A549 (cell line): ENCODE measurements around the gene FER. TPM values are rescaled to one million over a fixed set of nuclear protein-coding genes. Genes with fewer than 3 reads are reported as not detected.

ENCODE experiments used
- ATAC-seq, 2 experiments: fragments of 200-7000 bp in 1 of 2; fragments of >200 bp in 1 of 2; cut with Nextera tagmentation in 1 of 2; cut with Tn5 transposase in 1 of 2; 3 replicates each; pipeline versions ENCODE4 v1.8.0 to v1.9.1; 2018 to 2020; ENCODE audit warnings: mild to moderate bottlenecking in 1 of 2, moderate library complexity in 1 of 2
- CTCF ChIA-PET: fragments of 300-600 bp; sonication (Branson Sonifier 250); formaldehyde crosslinking; extraction: SDS; loops from one replicate; lab custom pipeline; 2021; ENCODE audit warnings: antibody characterized with exemption, inconsistent platforms; lab: Yijun Ruan, JAX
- POLR2A ChIA-PET: fragments of 350-600 bp; formaldehyde crosslinking; extraction: SDS; loops from one replicate; lab custom pipeline; 2021; ENCODE audit warnings: antibody characterized with exemption, inconsistent platforms; lab: Yijun Ruan, JAX
- DNase-seq, 2 experiments: peaks; one replicate each; pipeline versions ENCODE4 v3.0.0 to v3.0.0-alpha.2; 2011 to 2016; ENCODE audit warnings: low read depth in 1 of 2, low spot score in 1 of 2
- FAIRE-seq: peaks from 2 replicates; lab custom pipeline; 2011; peaks lifted over from hg19 to GRCh38; lab: Jason Lieb, UNC
- H3K27ac ChIP-seq, 2 experiments: fragments of >200 bp; sonication (Bioruptor Twin); formaldehyde crosslinking; 3 replicates each; pipeline ENCODE4 v1.5.1; 2016 to 2017
- H3K4me1 ChIP-seq: fragments of >200 bp; sonication (Bioruptor Twin); formaldehyde crosslinking; 3 replicates; pipeline ENCODE4 v1.6.1; 2016
- H3K4me2 ChIP-seq: fragments of >200 bp; sonication (Bioruptor Twin); formaldehyde crosslinking; 3 replicates; pipeline ENCODE4 v1.6.1; 2016
- H3K4me3 ChIP-seq: fragments of >200 bp; sonication (Bioruptor Twin); formaldehyde crosslinking; 3 replicates; pipeline ENCODE4 v1.5.1; 2016
- H3K9me3 ChIP-seq: fragments of >200 bp; sonication (Bioruptor Twin); formaldehyde crosslinking; 3 replicates; pipeline ENCODE4 v1.6.1; 2016
- FOSB ChIP-seq: fragments of 250-450 bp; sonication (Bioruptor Pico); IDR thresholded peaks from 2 replicates; pipeline ENCODE4 v1.5.0; 2020; ENCODE audit warnings: mild to moderate bottlenecking, moderate library complexity
- FOSL2 ChIP-seq, 2 experiments: fragments of 450-650 bp in 1 of 2; fragments of >200 bp in 1 of 2; sonication (Bioruptor Twin) in 1 of 2; formaldehyde crosslinking; IDR thresholded peaks; 2 replicates each; pipeline versions ENCODE4 v1.5.0 to v1.6.1; 2016 to 2020; ENCODE audit warnings: mild to moderate bottlenecking in 1 of 2, moderate library complexity in 1 of 2
- GATA3 ChIP-seq: IDR thresholded peaks from 2 replicates; pipeline ENCODE4 v1.6.1; 2012; ENCODE audit warnings: borderline replicate concordance
- HEYL ChIP-seq: fragments of 250-450 bp; sonication (Bioruptor Pico); IDR thresholded peaks from 2 replicates; pipeline ENCODE4 v1.8.0; 2021; ENCODE audit warnings: mild to moderate bottlenecking, moderate library complexity
- HOXB13 ChIP-seq: fragments of 250-450 bp; sonication (Bioruptor Pico); IDR thresholded peaks from 2 replicates; pipeline ENCODE4 v1.5.0; 2020; ENCODE audit warnings: low read depth, mild to moderate bottlenecking, moderate library complexity
- JUNB ChIP-seq: fragments of >200 bp; sonication (Bioruptor Twin); formaldehyde crosslinking; IDR thresholded peaks from 2 replicates; pipeline ENCODE4 v1.6.1; 2016
- MYC ChIP-seq: IDR thresholded peaks from 2 replicates; pipeline ENCODE4 v1.6.1; 2012; ENCODE audit warnings: mild to moderate bottlenecking, inconsistent platforms, low read length, improper control_type of control experiment, borderline replicate concordance
- NFE2L2 ChIP-seq: fragments of 150-350 bp; conservative IDR thresholded peaks from 2 replicates; pipeline ENCODE4 v1.6.1; 2014; ENCODE audit warnings: low read length
- RARB ChIP-seq: fragments of 250-450 bp; sonication (Bioruptor Pico); IDR thresholded peaks from 2 replicates; pipeline ENCODE4 v1.8.0; 2021; ENCODE audit warnings: mild to moderate bottlenecking, moderate library complexity
- RCOR1 ChIP-seq: fragments of 150-350 bp; IDR thresholded peaks from 2 replicates; pipeline ENCODE4 v1.6.1; 2014; ENCODE audit warnings: antibody characterized with exemption, low read length, low read depth
- RNF2 ChIP-seq: fragments of 200-600 bp; sonication (generic); IDR thresholded peaks from 2 replicates; pipeline ENCODE4 v1.6.1; 2016; ENCODE audit warnings: low read depth, mild to moderate bottlenecking, antibody characterized with exemption, moderate library complexity, borderline replicate concordance
- WGBS: methylation state at CpG from one replicate; pipeline ENCODE4 v1.1.6; 2017; ENCODE audit errors: missing lambda C conversion rate; 5-methylcytosine and 5-hydroxymethylcytosine counted together
- polyA plus RNA-seq, 4 experiments: library from polyadenylated mRNA; depleted of rRNA in 3 of 4; stranded (reverse); fragments of >200 nt; fragmentation: RNase III in 1 of 4; extraction: RNeasy Plus Mini Kit Qiagen cat#74134 plus additional on column Dnase treatment in 1 of 4; gene quantifications; 2 replicates in 3 of 4; 3 replicates in 1 of 4; pipeline ENCODE4 v1.2.3, GENCODE V29; 2011 to 2017
- TF ChIP-seq, protein P1 (sequence below): fragments of 250-450 bp; sonication (Bioruptor Pico); IDR thresholded peaks from 2 replicates; pipeline ENCODE4 v1.5.0; 2020; ENCODE audit warnings: low read depth, mild to moderate bottlenecking, moderate library complexity
- TF ChIP-seq, protein P2 (sequence below): fragments of >200 bp; sonication (Bioruptor Twin); formaldehyde crosslinking; IDR thresholded peaks from 3 replicates; pipeline ENCODE4 v1.5.1; 2016
- TF ChIP-seq, protein P3 (sequence below): IDR thresholded peaks from 2 replicates; pipeline ENCODE4 v1.6.1; 2012; ENCODE audit warnings: low read depth, borderline replicate concordance
- TF ChIP-seq, protein P4 (sequence below): IDR thresholded peaks from 2 replicates; pipeline ENCODE4 v1.6.1; 2012
- TF ChIP-seq, protein P5 (sequence below): fragments of >200 bp; sonication (Bioruptor Twin); formaldehyde crosslinking; IDR thresholded peaks from 2 replicates; pipeline ENCODE4 v1.6.1; 2016

Gene FER
- polyA plus RNA-seq, 2 of the 4 experiments (the other 2 are of a cell fraction): 3.6 to 12.3 TPM

DNA sequence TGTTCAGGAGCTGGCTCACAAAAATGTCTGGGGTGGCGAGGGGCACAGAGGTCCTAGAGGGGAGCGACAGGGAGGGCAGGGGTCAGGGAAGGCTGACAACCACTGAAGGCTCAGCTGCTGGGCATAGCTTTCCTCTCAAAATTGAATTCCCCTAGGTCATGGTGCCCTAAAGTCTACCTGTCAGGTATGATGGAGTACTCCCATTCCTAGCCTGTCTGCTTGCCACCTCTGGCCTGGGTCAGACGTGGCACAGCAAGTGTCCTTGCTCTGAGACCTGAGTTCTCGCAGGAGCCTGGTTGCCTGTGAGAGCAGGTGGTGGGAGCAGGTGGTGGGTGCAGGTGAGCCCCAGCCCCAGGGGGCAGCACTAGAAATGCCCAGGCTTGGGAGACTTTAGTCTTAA lies 486.7 kb downstream of the FER start:
- POLR2A ChIA-PET: no interaction called here
- TF ChIP-seq, protein P1, sequence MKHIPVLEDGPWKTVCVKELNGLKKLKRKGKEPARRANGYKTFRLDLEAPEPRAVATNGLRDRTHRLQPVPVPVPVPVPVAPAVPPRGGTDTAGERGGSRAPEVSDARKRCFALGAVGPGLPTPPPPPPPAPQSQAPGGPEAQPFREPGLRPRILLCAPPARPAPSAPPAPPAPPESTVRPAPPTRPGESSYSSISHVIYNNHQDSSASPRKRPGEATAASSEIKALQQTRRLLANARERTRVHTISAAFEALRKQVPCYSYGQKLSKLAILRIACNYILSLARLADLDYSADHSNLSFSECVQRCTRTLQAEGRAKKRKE (CRISPR knock-in tag): no peak
- TF ChIP-seq RARB (CRISPR knock-in tag) (no peak), HEYL (CRISPR knock-in tag) (no peak), NFE2L2 (no peak), JUNB (no peak), GATA3 (no peak), HOXB13 (CRISPR knock-in tag) (no peak), FOSB (no peak), MYC (no peak), RNF2 (no peak), FOSL2 (IDR thresholded peaks at IDR 0.05) (no peak), FOSL2 (CRISPR knock-in tag; IDR thresholded peaks at IDR 0.05) (no peak)
- TF ChIP-seq, protein P2, sequence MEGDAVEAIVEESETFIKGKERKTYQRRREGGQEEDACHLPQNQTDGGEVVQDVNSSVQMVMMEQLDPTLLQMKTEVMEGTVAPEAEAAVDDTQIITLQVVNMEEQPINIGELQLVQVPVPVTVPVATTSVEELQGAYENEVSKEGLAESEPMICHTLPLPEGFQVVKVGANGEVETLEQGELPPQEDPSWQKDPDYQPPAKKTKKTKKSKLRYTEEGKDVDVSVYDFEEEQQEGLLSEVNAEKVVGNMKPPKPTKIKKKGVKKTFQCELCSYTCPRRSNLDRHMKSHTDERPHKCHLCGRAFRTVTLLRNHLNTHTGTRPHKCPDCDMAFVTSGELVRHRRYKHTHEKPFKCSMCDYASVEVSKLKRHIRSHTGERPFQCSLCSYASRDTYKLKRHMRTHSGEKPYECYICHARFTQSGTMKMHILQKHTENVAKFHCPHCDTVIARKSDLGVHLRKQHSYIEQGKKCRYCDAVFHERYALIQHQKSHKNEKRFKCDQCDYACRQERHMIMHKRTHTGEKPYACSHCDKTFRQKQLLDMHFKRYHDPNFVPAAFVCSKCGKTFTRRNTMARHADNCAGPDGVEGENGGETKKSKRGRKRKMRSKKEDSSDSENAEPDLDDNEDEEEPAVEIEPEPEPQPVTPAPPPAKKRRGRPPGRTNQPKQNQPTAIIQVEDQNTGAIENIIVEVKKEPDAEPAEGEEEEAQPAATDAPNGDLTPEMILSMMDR: no peak
- TF ChIP-seq, protein P3, sequence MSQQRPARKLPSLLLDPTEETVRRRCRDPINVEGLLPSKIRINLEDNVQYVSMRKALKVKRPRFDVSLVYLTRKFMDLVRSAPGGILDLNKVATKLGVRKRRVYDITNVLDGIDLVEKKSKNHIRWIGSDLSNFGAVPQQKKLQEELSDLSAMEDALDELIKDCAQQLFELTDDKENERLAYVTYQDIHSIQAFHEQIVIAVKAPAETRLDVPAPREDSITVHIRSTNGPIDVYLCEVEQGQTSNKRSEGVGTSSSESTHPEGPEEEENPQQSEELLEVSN: no peak
- TF ChIP-seq, protein P4, sequence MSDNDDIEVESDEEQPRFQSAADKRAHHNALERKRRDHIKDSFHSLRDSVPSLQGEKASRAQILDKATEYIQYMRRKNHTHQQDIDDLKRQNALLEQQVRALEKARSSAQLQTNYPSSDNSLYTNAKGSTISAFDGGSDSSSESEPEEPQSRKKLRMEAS: no peak
- TF ChIP-seq, protein P5, sequence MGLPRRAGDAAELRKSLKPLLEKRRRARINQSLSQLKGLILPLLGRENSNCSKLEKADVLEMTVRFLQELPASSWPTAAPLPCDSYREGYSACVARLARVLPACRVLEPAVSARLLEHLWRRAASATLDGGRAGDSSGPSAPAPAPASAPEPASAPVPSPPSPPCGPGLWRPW: no peak
- TF ChIP-seq, all 56 proteins: peak for 0
- H3K4me2 ChIP-seq: no peak overlapping the region
- H3K4me1 ChIP-seq: no peaks in the 10 kb centered on the region
- CTCF ChIA-PET: no interaction called here
- WGBS: 0% methylated on average over 3 of the region's 4 CpGs
- H3K27ac ChIP-seq: no peak overlapping the region
- peaks cover 9% of the 10 kb centered on the region; the same call in 2 of the 3 replicates for H3K9me3 ChIP-seq
- DNase-seq (no peak), FAIRE-seq (no peak), ATAC-seq (no peak)
- H3K4me3 ChIP-seq: no peak overlapping the region

DNA sequence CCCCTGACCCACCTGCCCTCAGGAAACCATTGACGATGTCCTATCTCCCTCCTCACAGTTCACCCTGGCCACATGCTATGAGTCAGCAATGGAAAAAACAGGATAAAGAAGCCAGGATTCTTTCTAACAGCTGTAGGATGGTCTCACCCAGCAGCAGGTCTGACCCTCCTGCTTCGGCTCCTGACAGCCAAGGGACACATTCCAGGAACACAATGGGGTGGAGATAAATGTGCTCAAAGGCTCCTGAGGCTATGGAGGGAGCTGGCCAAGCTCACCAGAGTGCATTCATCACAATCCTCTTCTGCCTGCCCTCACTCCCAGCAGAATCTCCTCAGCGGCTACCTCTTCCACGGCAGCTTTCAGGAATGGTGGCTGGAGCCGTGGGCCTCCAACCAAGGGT lies 491.8 kb downstream of the FER start:
- FAIRE-seq (no peak), ATAC-seq (no peak), DNase-seq (no peak)
- TF ChIP-seq, protein P1 (CRISPR knock-in tag): no peak
- TF ChIP-seq, protein P3: no peak
- no peak for TF ChIP-seq RCOR1
- TF ChIP-seq, protein P2: no peak
- WGBS: 56% methylated on average over 5 of the region's 5 CpGs
- Histone ChIP-seq H3K9me3 (peaks cover 9% of the 10 kb centered on the region; the same call in 2 of the 3 replicates), H3K4me3 (no peak overlapping the region), H3K4me1 (no peaks in the 10 kb centered on the region), H3K27ac (no peak overlapping the region), H3K4me2 (no peak overlapping the region)
- ChIA-PET CTCF (interaction anchor here (1.5 kb wide), 1 partner anchor 10 kb away, joined by 3 read pairs; no protein-coding TSS in a partner anchor), POLR2A (no interaction called here)
